DMS 273 treated with DMSO at 0.1 percent for 48 hours (cell line): ENCODE measurements around the gene SLC25A26.

Experiments used
- DNase-seq: peaks from one replicate; lab custom pipeline; 2025; lab: John Stamatoyannopoulos, UW

The SLC25A26 gene

GRCh38 chr3:66376568-66376967 is 155.8 kb downstream of the SLC25A26 start:
- DNase-seq = no peak

DNA sequence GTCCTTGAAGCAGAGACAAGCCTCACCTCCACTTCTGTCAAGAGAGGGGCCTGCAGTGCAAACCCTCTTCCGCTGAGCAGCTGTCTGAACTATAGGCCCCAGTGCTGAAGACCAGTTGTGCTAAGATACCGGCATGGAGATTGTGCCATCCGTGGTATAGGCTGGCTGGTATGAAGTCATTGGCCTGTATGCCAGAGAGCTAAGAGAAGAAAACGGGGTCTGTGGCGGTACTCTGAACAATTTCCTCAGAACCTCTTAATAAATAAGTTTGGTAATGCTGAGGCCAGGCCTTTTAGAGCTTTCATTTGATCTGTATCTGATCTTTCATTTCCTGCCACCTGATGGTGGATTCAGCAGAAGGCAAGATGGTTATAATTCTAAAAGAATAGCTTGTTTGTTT is 157.0 kb downstream of the SLC25A26 start:
- no peak for DNase-seq

DNA sequence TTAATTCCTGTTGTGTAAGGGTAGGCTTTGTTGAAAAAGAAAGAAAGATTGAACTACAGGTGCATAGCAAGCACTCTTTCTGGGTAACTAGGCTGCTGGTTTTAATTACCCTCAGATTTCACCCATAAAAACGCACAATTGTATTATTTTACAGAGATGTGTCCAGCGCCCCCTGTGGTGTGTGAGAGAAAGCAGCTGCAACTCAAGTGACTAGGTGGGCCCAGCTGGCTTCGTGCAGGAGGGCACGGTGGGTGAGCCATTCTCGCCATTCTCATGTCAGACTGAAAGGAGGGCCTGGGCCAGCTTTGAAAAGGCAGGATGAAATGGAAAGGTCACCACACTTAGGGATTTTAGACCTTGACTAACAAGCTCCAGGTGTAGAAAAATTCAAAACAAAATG is 157.5 kb downstream of the SLC25A26 start:
- peak; percentile 1 for DNase-seq

DNA sequence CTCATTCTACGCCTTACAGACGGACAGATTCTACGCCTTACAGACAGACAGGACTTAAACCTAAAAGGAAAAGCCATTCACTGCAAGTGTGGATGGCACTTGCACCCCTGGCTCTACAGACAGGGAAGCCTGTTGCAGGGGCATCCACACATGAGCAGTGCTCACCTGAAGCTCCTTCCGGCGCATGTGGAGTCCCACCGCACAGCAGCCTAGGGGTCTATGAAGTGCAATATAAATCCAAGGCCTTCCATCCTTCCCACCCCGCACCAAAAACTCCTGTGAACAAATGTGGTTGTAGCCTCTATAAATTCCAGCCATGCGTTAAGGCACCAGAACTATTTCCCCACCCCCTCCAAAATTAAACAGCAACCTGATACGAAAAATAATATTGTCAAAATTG is 158.8 kb downstream of the SLC25A26 start:
- no peak for DNase-seq

- DNase-seq = no peak
Observed at GRCh38 chr3:66380200-66380932, 159.6 kb downstream of the SLC25A26 start.

DNA sequence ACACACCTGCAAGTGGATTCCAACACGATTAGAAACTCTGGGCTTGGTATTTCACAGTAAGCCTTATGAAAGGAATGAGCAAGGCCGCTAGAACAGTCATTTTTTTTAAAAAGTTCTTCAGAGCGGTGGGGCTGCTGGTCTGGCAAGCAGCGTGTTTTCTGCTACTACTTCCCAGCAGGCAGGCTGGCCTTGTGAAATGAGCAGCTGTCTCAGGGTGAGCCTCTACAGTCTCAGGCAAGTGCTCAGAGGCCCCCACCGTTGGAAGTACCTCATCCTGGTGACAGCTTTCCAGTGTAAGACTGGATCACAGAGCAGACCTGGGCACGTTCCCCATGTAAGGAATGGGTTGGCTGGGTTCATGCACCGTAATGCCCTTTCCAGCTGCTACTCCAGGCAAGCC is 160.8 kb downstream of the SLC25A26 start:
- no peak for DNase-seq

DNA sequence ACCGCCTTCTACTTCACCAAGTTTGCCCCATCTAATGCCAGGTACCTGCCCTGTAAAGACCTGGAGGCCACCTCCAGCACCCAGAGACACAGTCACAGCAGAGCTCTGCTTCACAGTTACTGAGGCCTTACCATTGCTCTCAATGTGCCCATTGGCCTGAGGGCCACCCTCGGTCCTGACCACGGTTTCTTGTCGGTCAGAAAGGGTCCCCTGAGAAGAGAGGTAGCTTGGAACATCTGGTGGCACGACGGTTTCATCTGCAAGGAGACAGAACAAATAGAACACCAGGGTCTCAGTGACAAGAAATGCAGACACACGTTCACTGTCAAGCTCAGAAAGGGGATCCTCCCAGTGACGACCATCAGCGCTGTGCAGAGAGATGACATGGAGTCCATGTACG is 161.3 kb downstream of the SLC25A26 start:
- DNase-seq = no peak

GRCh38 chr3:66383023-66383422 is 162.2 kb downstream of the SLC25A26 start:
- no peak for DNase-seq

GRCh38 chr3:66383998-66384745 is 163.4 kb downstream of the SLC25A26 start:
- no peak for DNase-seq

DNA sequence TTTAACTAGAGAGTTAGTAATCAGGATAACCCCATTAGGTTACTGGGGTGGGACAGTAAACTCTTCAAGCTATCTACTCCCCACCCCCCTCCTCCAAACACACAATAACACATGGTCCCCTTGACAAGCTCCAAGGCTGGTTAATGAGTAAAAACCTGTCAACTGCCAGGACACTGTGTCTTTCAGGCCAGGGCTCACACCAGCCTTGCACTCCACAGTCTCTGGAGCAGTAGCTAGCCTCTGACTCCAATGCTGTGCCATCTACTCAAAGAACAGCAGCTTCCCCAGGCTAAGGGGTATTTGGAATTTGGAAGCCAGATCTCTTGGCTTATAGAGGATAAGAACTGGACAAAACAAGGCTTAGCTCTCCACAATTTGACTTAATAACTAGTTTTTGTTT is 164.3 kb downstream of the SLC25A26 start:
- DNase-seq = no peak

DNA sequence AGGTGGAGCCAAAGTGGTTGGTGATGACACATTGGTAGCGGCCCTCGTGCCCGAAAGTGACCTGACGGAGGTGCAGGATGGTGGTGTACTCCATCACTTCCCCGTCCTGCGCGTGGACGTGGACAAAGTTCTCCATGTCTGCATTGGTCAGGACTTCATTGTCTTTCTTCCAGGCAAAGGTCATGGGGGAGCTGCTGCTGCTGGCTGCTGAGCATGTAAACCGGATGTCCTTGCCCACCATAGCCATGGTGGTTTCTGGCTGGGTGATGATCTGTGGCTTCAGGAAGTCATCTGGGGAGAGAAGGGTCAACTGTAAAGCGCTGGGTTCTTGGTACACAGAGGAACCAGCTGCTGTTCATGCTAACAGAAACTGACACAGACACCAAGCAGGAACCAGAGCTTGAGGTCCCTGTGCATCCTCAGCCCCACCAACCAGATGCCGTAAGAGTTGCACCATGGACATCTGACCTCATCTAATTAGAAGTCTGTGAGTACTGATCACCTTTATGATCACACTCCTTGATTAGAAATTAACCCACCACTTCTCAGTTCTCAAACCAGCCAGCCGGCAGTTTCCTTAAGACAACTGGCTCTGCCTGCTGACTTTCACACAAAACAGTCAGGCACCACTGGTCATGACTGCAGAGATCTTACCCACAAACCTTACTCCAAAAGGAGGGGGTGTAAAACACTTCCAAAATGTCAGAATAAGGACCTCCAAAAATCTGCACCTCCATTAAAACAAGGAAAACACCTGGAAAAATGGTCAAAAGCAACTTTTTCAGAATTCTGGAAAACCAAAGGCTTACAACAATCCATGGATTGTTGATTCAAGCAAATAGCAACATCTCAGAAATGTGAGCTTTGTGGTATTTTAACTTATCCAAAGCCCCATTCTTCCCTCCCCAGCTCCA is 165.5 kb downstream of the SLC25A26 start:
- no peak for DNase-seq

- no peak for DNase-seq
Observed at GRCh38 chr3:66386925-66387650, 166.3 kb downstream of the SLC25A26 start.

DNA sequence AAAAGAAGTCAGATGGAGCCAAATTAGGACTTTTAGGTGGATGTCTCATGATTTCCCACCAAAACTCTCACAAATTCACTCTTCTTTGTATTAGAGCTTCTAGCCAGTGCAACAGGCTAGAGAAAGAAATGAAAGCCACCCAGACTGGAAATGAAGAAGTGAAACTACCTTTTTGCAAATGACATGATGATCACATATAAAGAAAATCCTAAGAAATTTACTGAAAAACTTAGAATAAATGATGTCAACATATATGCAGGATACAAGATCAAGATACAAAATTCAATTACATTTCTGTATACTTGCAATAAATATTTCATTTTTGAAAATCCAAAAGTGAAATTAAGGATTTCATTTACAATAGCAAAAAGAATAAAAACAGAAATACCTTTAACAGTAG is 169.2 kb downstream of the SLC25A26 start:
- DNase-seq = no peak

- no peak for DNase-seq
Observed at GRCh38 chr3:66392512-66392911, 171.7 kb downstream of the SLC25A26 start.

DNA sequence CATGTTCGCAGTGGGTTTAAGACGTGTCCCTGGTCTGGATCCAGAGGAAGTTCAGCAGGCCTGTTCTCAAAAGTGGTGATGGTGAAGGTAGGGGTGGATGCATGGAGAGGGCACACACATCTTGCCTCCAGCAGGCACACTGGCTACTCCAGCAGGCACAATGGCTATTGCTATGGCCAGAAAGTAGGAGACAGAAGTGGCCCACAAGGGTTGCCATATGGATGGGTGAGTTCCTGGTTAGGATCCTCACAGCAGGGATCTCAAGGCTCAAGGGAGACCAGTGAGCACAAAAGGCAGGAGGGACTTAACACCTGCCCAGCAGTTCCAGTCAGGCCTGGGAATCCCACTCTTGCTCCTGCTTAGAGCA is 172.1 kb downstream of the SLC25A26 start:
- DNase-seq = no peak

- DNase-seq = no peak
Observed at GRCh38 chr3:66393333-66394005, 172.7 kb downstream of the SLC25A26 start.

DNA sequence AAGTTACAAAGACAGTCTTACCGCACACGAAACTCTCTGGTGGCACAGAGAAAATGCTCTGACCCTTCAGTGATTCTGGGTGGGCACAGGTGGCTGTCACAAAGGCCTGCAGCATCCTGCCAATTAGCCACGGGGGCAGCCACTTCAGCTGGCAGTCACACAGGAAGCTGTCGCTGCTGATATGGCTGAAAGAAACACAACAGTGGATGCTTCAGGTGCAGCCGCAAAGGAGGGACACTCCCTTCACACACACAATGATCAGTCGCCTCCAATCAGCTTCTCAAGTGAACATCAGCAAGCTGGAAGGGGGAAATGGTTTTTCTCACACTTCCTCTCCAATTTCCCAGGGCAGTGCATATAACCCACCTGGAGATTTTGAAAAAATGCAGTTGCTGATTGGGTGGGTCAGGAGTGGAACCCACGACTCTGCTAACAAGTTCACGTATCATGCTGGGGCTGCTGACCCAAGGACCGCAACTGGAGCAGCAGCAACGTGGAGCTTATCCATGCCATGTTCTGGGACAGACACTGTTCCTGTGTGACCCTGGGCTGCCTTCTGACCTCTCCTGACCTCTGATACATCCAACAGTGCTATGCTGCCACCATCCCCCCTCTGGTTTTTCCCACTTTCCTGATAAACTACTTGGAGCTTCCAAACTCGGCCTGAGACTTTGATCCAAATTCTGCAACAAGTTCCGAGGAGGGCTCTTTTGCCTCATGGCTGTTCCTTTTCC is 173.4 kb downstream of the SLC25A26 start:
- no peak for DNase-seq

GRCh38 chr3:66394753-66395249 is 174.0 kb downstream of the SLC25A26 start:
- DNase-seq = no peak

DNA sequence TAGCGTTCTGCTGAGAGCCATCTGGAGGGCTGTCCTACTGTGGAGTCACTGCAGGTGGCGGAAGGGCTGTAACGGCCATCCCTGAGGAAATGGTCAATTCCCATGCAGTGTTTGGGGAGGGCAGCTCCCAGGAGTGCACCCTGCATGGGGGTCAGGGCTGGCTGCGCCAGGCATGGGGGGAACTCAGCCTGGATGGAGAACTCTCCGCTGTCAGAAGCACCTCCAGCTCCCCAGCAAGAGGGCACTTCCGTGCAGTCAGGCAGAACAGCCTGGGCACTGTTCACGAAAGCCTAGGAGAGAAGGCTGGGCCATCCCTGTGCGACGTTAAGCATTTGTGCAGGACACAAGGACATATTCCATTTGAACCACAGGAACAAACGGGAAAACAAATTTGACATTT is 174.8 kb downstream of the SLC25A26 start:
- DNase-seq = no peak

GRCh38 chr3:66396161-66396760 is 175.5 kb downstream of the SLC25A26 start:
- no peak for DNase-seq
